GM19372 (cell line): ENCODE results near the gene MEG3.

ENCODE experiments used
- ATAC-seq: cut with Tn5 transposase; IDR thresholded peaks from one replicate; pipeline ENCODE4 v1.9.1; 2021; ENCODE audit warnings: mild to moderate bottlenecking, low read depth, moderate library complexity; ENCODE audit not compliant: unreplicated experiment

Gene MEG3

DNA sequence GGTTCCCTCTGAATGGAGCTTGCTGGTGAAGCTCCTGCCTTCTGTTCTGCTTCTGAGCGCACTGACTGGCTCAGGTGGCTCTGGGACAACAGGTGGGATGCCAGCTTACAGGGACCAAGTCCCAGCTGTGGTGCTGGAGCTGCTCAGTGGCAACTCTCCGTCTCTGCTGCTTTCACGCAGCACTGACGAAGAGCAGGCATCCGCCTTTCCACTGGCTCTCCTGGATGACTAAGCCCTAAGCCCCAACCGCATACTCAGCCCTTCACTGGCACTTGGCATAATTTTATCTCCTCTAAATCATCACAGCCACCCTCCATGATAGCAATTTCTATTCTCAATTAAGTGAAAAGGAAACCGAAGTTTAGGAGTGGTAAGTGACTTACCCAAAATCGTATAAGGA is 81.3 kb downstream of the MEG3 start:
- ATAC-seq = no peak

GRCh38 chr14:100909439-100909838 is 83.5 kb downstream of the MEG3 start:
- no peak for ATAC-seq
